Activated CD4-positive, alpha-beta T cell treated with anti-CD3 and anti-CD28 coated beads, Interleukin-2, Interleukin-6, amounts not matched to agents 100 ng/mL and 50 ng/mL, durations not matched to agents 16 hours and 8 hours (primary cell): ENCODE results near the gene ROS1.
"Not testable (repeated sequence)": the region's sequence is repeated elsewhere in the genome, so short reads cannot be mapped to it uniquely, and the experiment has no call there.

Experiments
- DNase-seq: peaks from one replicate; pipeline ENCODE4 v3.0.0-alpha.2; 2020

Gene ROS1

GRCh38 chr6:117375446-117375845 lies 50.3 kb downstream of the ROS1 start:
- DNase-seq: no peak

DNA sequence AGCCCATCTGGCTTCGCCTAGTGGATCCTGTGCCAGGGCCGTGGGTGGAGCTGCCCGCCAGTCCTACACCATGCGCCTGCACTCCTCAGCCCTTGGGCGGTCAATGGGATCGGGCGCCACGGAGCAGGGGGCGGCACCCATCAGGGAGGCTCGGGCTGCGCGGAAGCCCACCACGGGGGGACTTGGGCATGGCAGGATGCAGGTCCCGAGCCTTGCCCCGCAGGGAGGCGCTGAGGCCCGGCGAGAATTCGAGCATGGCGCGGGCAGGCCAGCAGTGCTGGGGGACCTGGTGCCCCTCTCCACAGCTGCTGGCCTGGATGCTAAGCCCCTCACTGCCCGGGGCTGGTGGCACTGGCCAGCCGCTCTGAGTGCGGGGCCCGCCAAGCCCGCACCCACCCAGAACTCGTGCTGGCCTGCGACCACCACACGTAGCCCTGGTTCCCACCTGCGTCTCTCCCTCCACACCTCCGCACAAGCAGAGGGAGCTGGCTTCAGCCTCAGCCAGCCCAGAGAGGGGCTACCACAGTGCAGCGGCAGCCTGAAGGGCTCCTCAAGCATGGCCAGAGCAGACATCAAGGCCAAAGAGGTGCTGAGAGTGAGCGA lies 52.4 kb downstream of the ROS1 start:
- DNase-seq: no peak

DNA sequence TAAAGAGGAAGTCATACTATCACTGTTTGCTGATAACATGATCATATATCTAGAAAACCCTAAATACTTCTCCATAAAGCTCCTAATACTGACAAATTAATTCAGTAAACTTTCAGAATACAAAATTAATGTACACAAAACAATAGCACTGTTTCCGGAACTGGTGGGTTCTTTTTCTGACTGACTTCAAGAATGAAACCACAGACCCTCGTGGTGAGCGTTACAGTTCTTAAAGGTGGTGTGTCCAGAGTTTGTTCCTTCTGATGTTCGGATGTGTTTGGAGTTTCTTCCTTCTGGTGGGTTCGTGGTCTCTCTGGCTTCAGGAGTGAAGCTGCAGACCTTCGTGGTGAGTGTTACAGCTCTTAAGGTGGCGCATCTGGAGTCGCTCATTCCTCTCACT lies 53.5 kb downstream of the ROS1 start:
- DNase-seq: not testable (repeated sequence)

- DNase-seq: no peak
Measured at GRCh38 chr6:117371492-117371891, 54.2 kb downstream of the ROS1 start.

DNA sequence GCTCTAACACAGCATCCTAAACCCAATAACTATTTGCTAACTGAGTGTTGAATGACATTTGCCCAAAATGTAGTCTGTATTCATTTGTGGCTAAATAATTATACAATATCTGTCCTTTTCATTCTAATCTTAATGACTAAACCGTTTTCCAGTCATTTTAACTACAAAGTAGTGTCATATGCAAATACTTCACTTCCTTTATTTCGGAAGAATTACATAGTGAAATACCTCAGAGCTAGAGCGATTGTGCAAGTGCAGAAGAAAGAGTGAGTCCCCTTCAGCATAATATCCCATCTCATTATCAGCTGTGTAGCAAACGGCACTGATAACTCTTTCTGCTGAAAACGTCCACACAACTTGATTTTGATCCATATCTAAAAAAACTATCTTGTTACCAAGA lies 66.2 kb downstream of the ROS1 start:
- no peak for DNase-seq

DNA sequence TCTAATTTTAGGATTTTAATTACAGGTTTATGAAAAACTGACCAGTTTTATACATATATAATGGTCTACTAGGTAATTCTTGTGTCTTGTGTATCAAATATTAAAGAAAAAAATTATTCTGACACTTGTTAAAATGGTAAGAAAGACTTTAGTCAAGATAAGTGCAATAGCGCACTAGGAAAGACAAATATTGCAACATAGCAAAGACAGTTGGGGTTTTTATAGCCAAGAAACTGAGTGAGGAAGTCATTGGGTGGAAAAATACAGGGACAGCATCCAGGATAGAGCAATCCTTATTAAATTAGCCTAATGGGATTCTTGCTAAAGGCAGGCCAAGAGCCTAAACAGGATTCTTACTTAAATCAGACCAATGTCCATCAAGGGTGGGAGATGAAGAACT lies 71.1 kb downstream of the ROS1 start:
- no peak for DNase-seq

GRCh38 chr6:117352466-117353081 lies 73.2 kb downstream of the ROS1 start:
- DNase-seq: no peak

DNA sequence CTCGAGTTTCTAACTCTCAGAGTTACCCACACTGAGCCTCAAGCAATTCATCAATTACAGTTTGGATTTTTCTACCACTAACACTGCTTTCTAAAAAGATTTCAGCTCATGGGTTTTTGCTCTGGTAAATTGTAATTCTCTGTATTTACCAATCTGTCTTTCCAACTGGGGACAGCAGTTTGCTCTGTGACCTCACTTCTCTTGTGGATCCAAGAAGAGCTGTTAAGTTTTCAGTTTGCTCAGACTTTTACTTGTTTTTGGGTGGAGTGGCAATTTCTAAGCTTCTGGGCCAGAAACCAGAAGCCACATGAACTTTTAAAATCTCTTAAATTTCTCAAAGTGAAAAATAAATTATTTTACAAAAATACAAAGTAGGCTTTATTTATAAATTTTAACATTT lies 74.2 kb downstream of the ROS1 start:
- DNase-seq: no peak

GRCh38 chr6:117346142-117346930 lies 79.4 kb downstream of the ROS1 start:
- DNase-seq: no peak

GRCh38 chr6:117345292-117345610 lies 80.5 kb downstream of the ROS1 start:
- no peak for DNase-seq

DNA sequence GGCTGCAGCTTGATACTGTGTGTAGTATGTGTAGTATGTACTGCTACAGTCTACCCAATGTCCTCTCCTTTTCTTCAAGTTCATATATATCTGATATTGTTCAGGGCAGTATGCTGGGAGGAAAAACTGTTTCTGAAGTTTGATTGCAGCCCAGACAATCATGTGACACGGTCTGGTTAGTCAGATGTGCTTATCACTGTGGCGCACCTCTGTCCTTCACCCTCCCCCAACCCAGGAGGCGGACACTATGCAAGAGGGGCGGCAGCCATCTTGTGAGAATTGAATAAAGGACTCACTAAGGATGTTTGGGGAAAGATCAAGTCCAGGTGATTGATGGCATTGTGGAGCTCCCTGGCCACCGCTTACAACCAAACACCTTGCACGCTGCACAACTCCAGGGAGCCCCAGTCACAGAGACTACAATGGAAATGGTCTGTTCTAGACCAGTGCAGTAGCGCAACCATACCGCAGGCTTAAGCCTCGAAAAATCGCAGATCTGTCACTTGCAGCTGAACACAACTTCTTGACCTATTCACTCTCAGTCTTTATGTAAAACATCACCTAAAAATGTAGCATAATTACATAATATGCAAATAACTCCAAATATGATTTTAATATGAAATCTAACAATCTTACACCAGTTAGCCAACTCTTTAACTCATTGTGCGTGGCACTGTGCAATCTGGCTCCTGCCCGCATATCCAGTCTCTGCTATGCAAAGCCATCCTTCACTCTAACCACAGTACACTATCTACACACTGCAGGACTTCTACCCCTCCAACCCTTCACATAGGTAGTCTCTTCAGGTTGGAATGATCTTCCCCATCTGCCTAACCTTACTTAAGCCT lies 81.1 kb downstream of the ROS1 start:
- no peak for DNase-seq

- DNase-seq: no peak
Measured at GRCh38 chr6:117338567-117338966, 87.2 kb downstream of the ROS1 start.

GRCh38 chr6:117329926-117330325 lies 95.8 kb downstream of the ROS1 start:
- DNase-seq: no peak

DNA sequence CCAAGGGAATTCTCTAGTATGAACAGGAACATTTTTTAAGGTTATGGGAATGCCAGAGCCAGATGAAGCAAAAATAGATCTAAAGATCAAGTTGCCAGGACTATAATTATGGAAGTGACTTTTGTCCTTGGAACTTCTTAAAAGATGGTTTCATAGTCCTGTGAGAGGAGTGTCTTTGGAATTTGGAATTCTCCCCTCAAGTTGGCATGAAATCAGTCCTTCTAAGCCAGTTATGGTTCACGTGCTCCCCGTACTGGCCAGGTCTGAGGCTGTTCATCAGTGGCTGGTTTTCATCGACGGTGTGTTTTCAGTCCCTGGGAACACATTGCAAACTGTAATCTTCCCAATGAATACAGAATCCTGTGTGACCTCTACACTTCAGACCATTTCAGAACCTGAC lies 97.2 kb downstream of the ROS1 start:
- DNase-seq: no peak

DNA sequence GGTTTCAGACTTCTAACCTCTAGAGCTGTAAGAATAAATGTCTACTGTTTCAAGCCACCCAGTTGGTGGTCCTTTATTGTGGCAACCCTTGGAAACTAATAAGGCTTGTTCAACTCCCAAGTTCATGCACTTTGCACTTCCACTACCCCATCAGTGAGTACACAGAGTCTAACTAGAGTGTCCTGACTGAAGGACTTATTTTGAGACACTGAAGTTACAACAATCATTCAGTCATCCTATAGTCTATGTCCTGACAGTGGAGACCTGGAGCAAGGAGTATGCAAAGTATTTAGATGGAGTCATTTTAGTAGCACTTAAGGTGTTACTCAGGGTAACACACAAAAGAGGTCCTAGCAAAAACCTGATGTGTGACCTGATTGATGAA lies 97.7 kb downstream of the ROS1 start:
- no peak for DNase-seq

- DNase-seq: no peak
Measured at GRCh38 chr6:117327149-117328004, 98.4 kb downstream of the ROS1 start.

DNA sequence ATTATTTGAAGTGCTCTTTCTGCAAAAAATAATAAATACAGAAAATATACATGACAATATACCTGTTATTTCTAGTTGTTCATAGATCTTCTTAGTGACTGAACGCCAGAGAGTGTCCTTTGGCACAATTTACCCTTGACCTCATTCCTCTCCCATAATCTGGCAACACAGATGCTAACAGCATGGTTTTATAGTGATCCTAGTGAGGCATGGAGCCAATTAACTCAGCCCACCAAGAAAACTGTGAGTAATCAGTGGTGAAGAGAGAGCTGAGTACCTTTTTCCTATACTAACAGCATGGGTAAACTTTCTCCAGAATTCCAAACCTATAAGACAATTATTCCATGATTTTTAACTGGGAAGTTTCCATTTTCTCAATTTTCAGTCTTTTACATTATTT lies 99.3 kb downstream of the ROS1 start:
- no peak for DNase-seq

- DNase-seq: no peak
Measured at GRCh38 chr6:117317261-117317660, 108.5 kb downstream of the ROS1 start.

DNA sequence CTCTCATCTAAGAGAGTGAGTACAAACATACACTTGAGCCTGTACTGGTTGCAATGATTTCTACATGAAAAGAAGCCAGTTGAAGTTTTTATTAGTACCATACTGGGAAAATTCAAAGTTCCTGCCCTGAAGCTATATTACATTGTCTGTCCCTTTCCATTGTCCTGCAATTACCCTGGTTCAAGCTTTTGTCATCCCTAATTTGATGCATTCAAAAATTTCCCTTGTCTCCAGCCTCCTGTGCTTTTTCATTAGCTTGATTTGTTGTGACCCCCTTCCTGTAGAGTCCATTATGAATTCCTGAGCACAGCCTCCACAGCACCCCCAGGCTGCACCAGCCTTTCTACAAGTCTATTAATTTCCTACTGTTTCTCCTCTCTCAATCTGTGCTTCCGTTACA lies 114.0 kb downstream of the ROS1 start:
- no peak for DNase-seq

GRCh38 chr6:117311310-117311709 lies 114.4 kb downstream of the ROS1 start:
- no peak for DNase-seq

GRCh38 chr6:117309611-117310010 lies 116.1 kb downstream of the ROS1 start:
- DNase-seq: no peak

DNA sequence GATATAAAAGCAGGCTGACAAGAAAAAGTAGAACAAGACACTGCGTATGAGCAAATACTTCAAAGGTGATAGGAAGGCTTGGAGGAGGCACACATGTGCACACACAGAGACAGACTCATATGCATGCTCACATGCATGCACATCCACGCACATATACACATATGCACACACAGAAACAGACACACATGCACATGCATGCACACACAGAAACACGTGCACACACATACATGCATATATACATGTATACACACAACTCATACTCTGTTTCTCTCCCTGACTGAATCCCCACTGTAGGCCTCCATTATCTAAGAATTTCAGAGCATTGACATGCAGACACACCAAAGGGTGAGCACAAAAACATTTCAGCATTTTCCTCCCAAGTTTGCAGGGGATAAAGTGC lies 116.7 kb downstream of the ROS1 start:
- DNase-seq: no peak

DNA sequence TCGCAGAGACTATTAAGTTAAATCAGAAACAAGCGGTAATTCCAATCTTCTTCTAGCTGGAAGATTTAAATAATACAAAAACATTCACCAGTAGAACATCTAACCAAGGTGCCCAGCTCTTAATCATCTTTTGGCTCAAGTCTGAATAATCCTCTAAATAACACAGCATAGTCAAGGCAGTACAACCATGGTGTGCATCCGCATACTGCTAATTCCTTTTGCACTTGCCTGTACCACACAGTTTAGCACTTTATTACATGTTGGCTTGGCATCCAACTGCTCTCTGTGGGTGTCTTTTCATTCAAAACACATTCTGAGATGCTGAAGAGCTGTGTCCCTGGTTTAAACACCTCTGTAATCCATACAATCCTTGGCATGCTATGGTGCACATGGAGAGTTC lies 118.1 kb downstream of the ROS1 start:
- DNase-seq: no peak
